PC-9 (cell line): Measurements from ENCODE around the gene FUT4. TPM values are rescaled to one million over a fixed set of nuclear protein-coding genes. Genes with fewer than 3 reads are reported as not detected.

ENCODE experiments used
- BruUV-seq: library from RNA; stranded (reverse); fragments of 400-500 nt; replicated peaks from 2 replicates; lab custom pipeline; 2021; lab: Mats Ljungman, UMichigan
- CTCF ChIA-PET: fragments of 300-600 bp; sonication (Branson Sonifier 250); formaldehyde crosslinking; loops from one replicate; lab custom pipeline; 2022; ENCODE audit warnings: antibody characterized with exemption; lab: Charles Lee
- POLR2A ChIA-PET: fragments of 300-600 bp; sonication (Branson Sonifier 250); formaldehyde crosslinking; loops from one replicate; lab custom pipeline; 2022; ENCODE audit warnings: antibody characterized with exemption; ENCODE audit not compliant: unreplicated experiment; lab: Charles Lee
- DNase-seq, 2 experiments: peaks; one replicate each; pipeline versions ENCODE4 v3.0.0 to v3.0.0-alpha.2; 2015 to 2022; ENCODE audit warnings: mixed read lengths in 1 of 2
- H2AFZ ChIP-seq: fragments of 200-600 bp; sonication (generic); 2 replicates; pipeline ENCODE4 v1.8.1; 2017; ENCODE audit warnings: antibody characterized with exemption
- H3F3A ChIP-seq: fragments of 200-600 bp; sonication (generic); 2 replicates; pipeline ENCODE4 v1.8.1; 2017; ENCODE audit warnings: antibody characterized with exemption, mild to moderate bottlenecking, low read depth; ENCODE audit not compliant: insufficient read depth
- H3K27ac ChIP-seq: fragments of 200-600 bp; sonication (generic); 2 replicates; pipeline ENCODE4 v1.6.1; 2016; ENCODE audit warnings: mixed run types
- H3K27me3 ChIP-seq: fragments of 200-600 bp; sonication (generic); 2 replicates; pipeline ENCODE4 v1.6.1; 2016; ENCODE audit warnings: low read depth, mixed run types; ENCODE audit not compliant: insufficient read depth
- H3K36me3 ChIP-seq: fragments of 200-600 bp; sonication (generic); 2 replicates; pipeline ENCODE4 v1.6.1; 2016; ENCODE audit warnings: low read depth, mixed run types
- H3K4me1 ChIP-seq: fragments of 200-600 bp; sonication (generic); replicated peaks from 2 replicates; pipeline ENCODE4 v1.6.1; 2016; ENCODE audit warnings: mixed run types; ENCODE audit not compliant: insufficient read depth
- H3K4me2 ChIP-seq: fragments of 200-600 bp; sonication (generic); 2 replicates; pipeline ENCODE4 v1.6.1; 2017; ENCODE audit warnings: mixed run types
- H3K4me3 ChIP-seq: fragments of 200-600 bp; sonication (generic); 2 replicates; pipeline ENCODE4 v1.6.1; 2016; ENCODE audit warnings: mixed run types
- H3K79me2 ChIP-seq: fragments of 200-600 bp; sonication (generic); 2 replicates; pipeline ENCODE4 v1.6.1; 2017; ENCODE audit warnings: low read depth, mixed run types
- H3K9me2 ChIP-seq: fragments of 200-600 bp; sonication (generic); 2 replicates; pipeline ENCODE4 v1.8.1; 2017; ENCODE audit warnings: mild to moderate bottlenecking; ENCODE audit not compliant: insufficient read depth
- H3K9me3 ChIP-seq: fragments of 200-600 bp; sonication (generic); 2 replicates; pipeline ENCODE4 v1.8.1; 2016; ENCODE audit warnings: low read depth; ENCODE audit not compliant: insufficient read depth
- H4K20me1 ChIP-seq: fragments of 200-600 bp; sonication (generic); 2 replicates; pipeline ENCODE4 v1.8.1; 2017; ENCODE audit not compliant: insufficient read depth
- EZH2 ChIP-seq: fragments of 200-600 bp; sonication (generic); IDR thresholded peaks from 2 replicates; pipeline ENCODE4 v1.8.0; 2017; ENCODE audit warnings: antibody characterized with exemption, low read depth
- intact Hi-C: fragments of 100-400 bp; cut with micrococcal nuclease; formaldehyde crosslinking; loops from one replicate; pipeline ENCODE4 v1.10.0; 2022; ENCODE audit not compliant: unreplicated experiment
- total RNA-seq: library from RNA; stranded (reverse); gene quantifications from 2 replicates; pipeline ENCODE4 v1.2.3, GENCODE V29; 2021
- TF ChIP-seq, protein P1 (sequence below): fragments of 200-600 bp; sonication (generic); conservative IDR thresholded peaks from 2 replicates; pipeline ENCODE4 v1.6.1; 2017; ENCODE audit warnings: mixed run types, antibody characterized with exemption, mild to moderate bottlenecking, moderate library complexity

FUT4 gene
- total RNA-seq, 1 experiment from 2014 or later, result 1.9 TPM

DNA sequence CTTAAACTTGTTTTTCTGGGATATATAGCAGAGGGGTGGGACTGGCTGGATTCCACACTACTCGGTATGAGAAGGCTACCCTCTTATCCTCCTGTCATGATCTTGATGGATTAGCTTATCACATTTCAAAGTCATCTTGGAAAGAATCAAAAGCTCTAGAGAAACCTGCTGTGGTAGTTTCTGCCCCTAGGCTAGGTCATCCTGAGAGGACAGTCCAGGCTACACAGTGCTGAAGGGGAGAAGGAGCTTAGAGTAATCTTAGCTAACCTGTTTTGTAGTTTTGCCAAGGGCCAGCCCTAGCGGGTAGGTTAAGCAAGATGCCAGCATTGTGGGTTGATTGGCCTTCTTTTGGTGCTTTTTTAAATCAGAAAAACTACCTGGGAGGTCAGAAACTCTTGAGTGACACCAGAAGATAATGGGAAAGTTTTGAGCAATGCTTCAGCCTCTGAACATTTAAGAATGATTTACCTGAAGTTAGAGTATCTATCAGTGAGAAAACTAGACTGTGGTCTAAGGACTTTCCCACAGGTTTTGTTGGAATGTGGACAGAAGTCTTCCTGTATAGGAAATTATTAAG, 44.7 kb downstream of the FUT4 start:
- no peak for TF ChIP-seq EZH2
- TF ChIP-seq, protein P1, sequence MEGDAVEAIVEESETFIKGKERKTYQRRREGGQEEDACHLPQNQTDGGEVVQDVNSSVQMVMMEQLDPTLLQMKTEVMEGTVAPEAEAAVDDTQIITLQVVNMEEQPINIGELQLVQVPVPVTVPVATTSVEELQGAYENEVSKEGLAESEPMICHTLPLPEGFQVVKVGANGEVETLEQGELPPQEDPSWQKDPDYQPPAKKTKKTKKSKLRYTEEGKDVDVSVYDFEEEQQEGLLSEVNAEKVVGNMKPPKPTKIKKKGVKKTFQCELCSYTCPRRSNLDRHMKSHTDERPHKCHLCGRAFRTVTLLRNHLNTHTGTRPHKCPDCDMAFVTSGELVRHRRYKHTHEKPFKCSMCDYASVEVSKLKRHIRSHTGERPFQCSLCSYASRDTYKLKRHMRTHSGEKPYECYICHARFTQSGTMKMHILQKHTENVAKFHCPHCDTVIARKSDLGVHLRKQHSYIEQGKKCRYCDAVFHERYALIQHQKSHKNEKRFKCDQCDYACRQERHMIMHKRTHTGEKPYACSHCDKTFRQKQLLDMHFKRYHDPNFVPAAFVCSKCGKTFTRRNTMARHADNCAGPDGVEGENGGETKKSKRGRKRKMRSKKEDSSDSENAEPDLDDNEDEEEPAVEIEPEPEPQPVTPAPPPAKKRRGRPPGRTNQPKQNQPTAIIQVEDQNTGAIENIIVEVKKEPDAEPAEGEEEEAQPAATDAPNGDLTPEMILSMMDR, result no peak
- no peak overlapping the region for H2AFZ ChIP-seq
- BruUV-seq, result no TSS peak
- H3K36me3 ChIP-seq, result no peaks in the 10 kb centered on the region
- no peaks in the 10 kb centered on the region for H4K20me1 ChIP-seq
- peaks cover 30% of the 10 kb centered on the region for H3F3A ChIP-seq
- peak; percentile 81 to 99 for DNase-seq
- no peaks in the 10 kb centered on the region for H3K9me3 ChIP-seq
- intact Hi-C loops, result loop anchor here (1.0 kb wide), 1 partner anchor 44 kb away; no protein-coding TSS in a partner anchor
- H3K79me2 ChIP-seq, result no peaks in the 10 kb centered on the region
- peaks cover 4% of the 10 kb centered on the region; the same call in 1 of the 2 replicates for H3K9me2 ChIP-seq
- peak overlapping the region; percentile 57 for H3K4me2 ChIP-seq
- H3K4me3 ChIP-seq, result no peak overlapping the region
- H3K27me3 ChIP-seq, result no peaks in the 10 kb centered on the region
- ChIA-PET POLR2A (interaction anchor here (0.5 to 0.8 kb wide), 5 partner anchors 154 to 847 kb away, joined by 3 to 11 read pairs (median 5); partner anchors contain the start of genes AMOTL1, C11orf54 and TAF1D), CTCF (interaction anchor here (0.5 to 1.3 kb wide), 3 partner anchors 14 to 76 kb away, joined by 3 to 5 read pairs (median 4); no protein-coding TSS in a partner anchor)
- peaks cover 53% of the 10 kb centered on the region for H3K4me1 ChIP-seq
- H3K27ac ChIP-seq, result peak overlapping the region; percentile 60

DNA sequence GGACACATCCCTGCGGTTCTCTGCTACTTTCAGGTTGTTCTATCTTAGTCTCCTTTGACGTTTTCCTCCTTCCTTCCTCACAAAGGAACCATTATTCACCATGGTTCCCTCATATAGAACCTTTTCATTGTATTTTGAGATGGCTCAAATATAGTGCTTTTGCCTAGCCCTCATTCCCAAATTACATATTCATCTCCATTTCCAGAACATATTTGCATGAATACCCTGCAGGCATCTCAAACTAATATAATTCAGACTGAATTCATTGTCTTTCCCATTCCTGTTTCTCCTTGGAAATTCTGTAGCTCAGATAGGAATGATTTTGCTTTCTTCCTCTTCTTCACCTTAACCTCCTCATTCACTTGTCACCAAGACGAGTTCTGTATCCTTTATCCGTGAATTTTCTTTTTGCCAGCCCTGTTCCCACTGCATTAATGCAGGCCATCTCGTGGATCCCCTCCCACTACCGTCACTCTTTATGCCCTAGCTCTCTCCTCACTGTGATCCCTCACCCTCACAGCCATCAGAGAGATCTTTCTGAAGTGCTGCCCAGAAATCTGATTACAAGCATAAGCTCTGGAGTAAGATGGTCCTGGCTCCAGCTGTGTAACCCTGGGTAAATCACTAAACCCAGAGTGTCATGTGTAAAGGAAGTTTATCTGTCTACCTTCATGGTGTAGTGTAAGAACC, 46.8 kb downstream of the FUT4 start:
- BruUV-seq, result no TSS peak
- H3K4me1 ChIP-seq, result peaks cover 44% of the 10 kb centered on the region
- TF ChIP-seq EZH2, result no peak
- TF ChIP-seq, protein P1, result no peak
- no peaks in the 10 kb centered on the region for H3K27me3 ChIP-seq
- no peak overlapping the region for H3K4me3 ChIP-seq
- H2AFZ ChIP-seq, result no peak overlapping the region
- peaks cover 4% of the 10 kb centered on the region; the same call in 1 of the 2 replicates for H3K9me2 ChIP-seq
- CTCF ChIA-PET, result no interaction called here
- H4K20me1 ChIP-seq, result no peaks in the 10 kb centered on the region
- H3K79me2 ChIP-seq, result no peaks in the 10 kb centered on the region
- H3K4me2 ChIP-seq, result no peak overlapping the region
- H3K36me3 ChIP-seq, result no peaks in the 10 kb centered on the region
- peaks cover 30% of the 10 kb centered on the region for H3F3A ChIP-seq
- no peaks in the 10 kb centered on the region for H3K9me3 ChIP-seq
- intact Hi-C loops, result no loop called here
- no peak for DNase-seq
- H3K27ac ChIP-seq, result no peak overlapping the region
- POLR2A ChIA-PET, result interaction anchor here (0.5 to 0.6 kb wide), 2 partner anchors 521 to 597 kb away, joined by 5 to 6 read pairs; no protein-coding TSS in a partner anchor

DNA sequence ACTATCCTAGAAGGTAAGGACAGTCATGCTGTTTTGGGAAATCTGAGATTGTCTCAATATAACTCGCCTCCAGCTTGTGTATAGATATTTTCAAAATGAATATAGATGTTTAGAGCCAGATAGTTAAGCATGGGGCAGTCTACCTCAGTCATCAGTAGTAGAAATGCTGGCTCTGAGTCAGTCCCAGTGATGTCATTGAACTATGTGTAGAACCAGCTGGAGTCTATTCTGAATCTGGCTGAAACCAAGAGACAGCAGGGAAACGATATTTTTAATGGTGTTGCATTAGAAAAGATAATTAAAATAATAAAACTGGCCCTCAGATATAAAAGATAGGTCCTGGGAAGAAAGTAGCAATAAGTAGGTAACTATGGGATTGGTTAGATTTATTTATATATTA, 49.3 kb downstream of the FUT4 start:
- Histone ChIP-seq H2AFZ (no peak overlapping the region), H3K27me3 (no peaks in the 10 kb centered on the region), H3K4me2 (no peak overlapping the region), H4K20me1 (no peaks in the 10 kb centered on the region), H3K27ac (no peak overlapping the region), H3F3A (peaks cover 20% of the 10 kb centered on the region), H3K4me3 (no peak overlapping the region), H3K79me2 (no peaks in the 10 kb centered on the region), H3K4me1 (peaks cover 25% of the 10 kb centered on the region), H3K9me3 (no peaks in the 10 kb centered on the region), H3K36me3 (no peaks in the 10 kb centered on the region), H3K9me2 (peaks cover 4% of the 10 kb centered on the region; the same call in 1 of the 2 replicates)
- TF ChIP-seq, protein P1, result no peak
- no TSS peak for BruUV-seq
- CTCF ChIA-PET, result no interaction called here
- no peak for DNase-seq
- intact Hi-C loops, result no loop called here
- POLR2A ChIA-PET, result no interaction called here
